ENCODE results near the gene MYO6.
A peak's percentile ranks its signal among the peaks of the same experiment; 100 is the strongest.
"Not testable (repeated sequence)": the region's sequence is repeated elsewhere in the genome, so short reads cannot be mapped to it uniquely, and the experiment has no call there.

Gene MYO6

GRCh38 chr6:75863784-75864183, 114.7 kb downstream of the MYO6 start:
- DNase-seq (ENCODE audit: insufficient read length) (no peak), FAIRE-seq (no peak)
- TF ChIP-seq POLR2AphosphoS5 (IDR thresholded peaks at IDR 0.05; ENCODE audit: low read depth, low read length) = no peak
- TF ChIP-seq TAF1 (IDR thresholded peaks at IDR 0.05; ENCODE audit: borderline replicate concordance, low read depth, low read length) = no peak
- TF ChIP-seq POLR2A (IDR thresholded peaks at IDR 0.05; ENCODE audit: low read depth, low read length) = no peak

GRCh38 chr6:75864446-75864845, 115.4 kb downstream of the MYO6 start:
- TF ChIP-seq TAF1 (IDR thresholded peaks at IDR 0.05; ENCODE audit: borderline replicate concordance, low read depth, low read length) (no peak), POLR2AphosphoS5 (IDR thresholded peaks at IDR 0.05; ENCODE audit: low read depth, low read length) (no peak)
- no peak for DNase-seq (ENCODE audit: insufficient read length)
- no peak for FAIRE-seq

- FAIRE-seq (no peak), DNase-seq (ENCODE audit: insufficient read length) (no peak)
- TF ChIP-seq TAF1 (IDR thresholded peaks at IDR 0.05; ENCODE audit: borderline replicate concordance, low read depth, low read length) = no peak
- TF ChIP-seq POLR2AphosphoS5 (IDR thresholded peaks at IDR 0.05; ENCODE audit: low read depth, low read length) = no peak
- no peak for TF ChIP-seq POLR2A (IDR thresholded peaks at IDR 0.05; ENCODE audit: low read depth, low read length)
Observed at GRCh38 chr6:75870389-75870788, 121.3 kb downstream of the MYO6 start.

GRCh38 chr6:75874224-75874623, 125.2 kb downstream of the MYO6 start:
- DNase-seq (ENCODE audit: insufficient read length) (no peak), FAIRE-seq (no peak)

GRCh38 chr6:75876152-75876551, 127.1 kb downstream of the MYO6 start:
- no peak for FAIRE-seq
- no peak for TF ChIP-seq TAF1 (IDR thresholded peaks at IDR 0.05; ENCODE audit: borderline replicate concordance, low read depth, low read length)
- TF ChIP-seq POLR2AphosphoS5 (IDR thresholded peaks at IDR 0.05; ENCODE audit: low read depth, low read length) = no peak
- no peak for TF ChIP-seq POLR2A (IDR thresholded peaks at IDR 0.05; ENCODE audit: low read depth, low read length)
- DNase-seq (ENCODE audit: insufficient read length) = no peak

More at GRCh38 chr6:75874224-75874623, 125.2 kb downstream of the MYO6 start:
- no peak for TF ChIP-seq POLR2A (IDR thresholded peaks at IDR 0.05; ENCODE audit: low read depth, low read length)
- no peak for TF ChIP-seq POLR2AphosphoS5 (IDR thresholded peaks at IDR 0.05; ENCODE audit: low read depth, low read length)
- no peak for TF ChIP-seq TAF1 (IDR thresholded peaks at IDR 0.05; ENCODE audit: borderline replicate concordance, low read depth, low read length)

GRCh38 chr6:75880305-75880704, 131.3 kb downstream of the MYO6 start:
- FAIRE-seq (no peak), DNase-seq (ENCODE audit: insufficient read length) (no peak)
- TF ChIP-seq POLR2A (IDR thresholded peaks at IDR 0.05; ENCODE audit: low read depth, low read length) = no peak
- no peak for TF ChIP-seq TAF1 (IDR thresholded peaks at IDR 0.05; ENCODE audit: borderline replicate concordance, low read depth, low read length)
- TF ChIP-seq POLR2AphosphoS5 (IDR thresholded peaks at IDR 0.05; ENCODE audit: low read depth, low read length) = no peak

- TF ChIP-seq TAF1 (IDR thresholded peaks at IDR 0.05; ENCODE audit: borderline replicate concordance, low read depth, low read length) = no peak
- TF ChIP-seq POLR2A (IDR thresholded peaks at IDR 0.05; ENCODE audit: low read depth, low read length) = no peak
- TF ChIP-seq POLR2AphosphoS5 (IDR thresholded peaks at IDR 0.05; ENCODE audit: low read depth, low read length) = no peak
- DNase-seq (ENCODE audit: insufficient read length) (no peak), FAIRE-seq (no peak)
Observed at GRCh38 chr6:75882734-75883133, 133.7 kb downstream of the MYO6 start.

- DNase-seq (ENCODE audit: insufficient read length) (no peak), FAIRE-seq (no peak)
- TF ChIP-seq TAF1 (IDR thresholded peaks at IDR 0.05; ENCODE audit: borderline replicate concordance, low read depth, low read length) (no peak), POLR2A (IDR thresholded peaks at IDR 0.05; ENCODE audit: low read depth, low read length) (no peak), POLR2AphosphoS5 (IDR thresholded peaks at IDR 0.05; ENCODE audit: low read depth, low read length) (no peak)
Observed at GRCh38 chr6:75884822-75885221, 135.8 kb downstream of the MYO6 start.

- TF ChIP-seq TAF1 (IDR thresholded peaks at IDR 0.05; ENCODE audit: borderline replicate concordance, low read depth, low read length) (no peak), POLR2A (IDR thresholded peaks at IDR 0.05; ENCODE audit: low read depth, low read length) (no peak), POLR2AphosphoS5 (IDR thresholded peaks at IDR 0.05; ENCODE audit: low read depth, low read length) (no peak)
- DNase-seq (ENCODE audit: insufficient read length) = no peak
- no peak for FAIRE-seq
Observed at GRCh38 chr6:75892384-75892783, 143.3 kb downstream of the MYO6 start.

- TF ChIP-seq TAF1 (IDR thresholded peaks at IDR 0.05; ENCODE audit: borderline replicate concordance, low read depth, low read length) (no peak), POLR2A (IDR thresholded peaks at IDR 0.05; ENCODE audit: low read depth, low read length) (no peak), POLR2AphosphoS5 (IDR thresholded peaks at IDR 0.05; ENCODE audit: low read depth, low read length) (no peak)
Observed at GRCh38 chr6:75893058-75893775, 144.2 kb downstream of the MYO6 start.

GRCh38 chr6:75893776-75894152, 144.7 kb downstream of the MYO6 start:
- TF ChIP-seq POLR2AphosphoS5 (IDR thresholded peaks at IDR 0.05; ENCODE audit: low read depth, low read length) = no peak
- TF ChIP-seq TAF1 (IDR thresholded peaks at IDR 0.05; ENCODE audit: borderline replicate concordance, low read depth, low read length) = no peak
- TF ChIP-seq POLR2A (IDR thresholded peaks at IDR 0.05; ENCODE audit: low read depth, low read length) = no peak
- DNase-seq (ENCODE audit: insufficient read length) = no peak
- no peak for FAIRE-seq

More at GRCh38 chr6:75893058-75893775, 144.2 kb downstream of the MYO6 start:
- DNase-seq (ENCODE audit: insufficient read length) = no peak
- peak; percentile 91 for FAIRE-seq

GRCh38 chr6:75896526-75896925, 147.5 kb downstream of the MYO6 start:
- FAIRE-seq = no peak
- no peak for TF ChIP-seq POLR2A (IDR thresholded peaks at IDR 0.05; ENCODE audit: low read depth, low read length)
- no peak for TF ChIP-seq POLR2AphosphoS5 (IDR thresholded peaks at IDR 0.05; ENCODE audit: low read depth, low read length)
- no peak for TF ChIP-seq TAF1 (IDR thresholded peaks at IDR 0.05; ENCODE audit: borderline replicate concordance, low read depth, low read length)
- no peak for DNase-seq (ENCODE audit: insufficient read length)

GRCh38 chr6:75900216-75900615, 151.2 kb downstream of the MYO6 start:
- DNase-seq (ENCODE audit: insufficient read length); FAIRE-seq: not testable (repeated sequence)

- DNase-seq (ENCODE audit: insufficient read length); FAIRE-seq: not testable (repeated sequence)
Observed at GRCh38 chr6:75905129-75905528, 156.1 kb downstream of the MYO6 start.

Measured in GM12892 (cell line).